ENCODE results near the gene CALD1.

The CALD1 gene

GRCh38 chr7:134788191-134788590 is 8.8 kb downstream of the CALD1 start:
- no peak for DNase-seq (ENCODE audit: low spot score)

- DNase-seq (ENCODE audit: low spot score) = no peak
These were observed 10.7 kb downstream of the CALD1 start for GRCh38 chr7:134789967-134790685.

GRCh38 chr7:134792968-134793367 is 13.5 kb downstream of the CALD1 start:
- no peak for DNase-seq (ENCODE audit: low spot score)

GRCh38 chr7:134795231-134795630 is 15.8 kb downstream of the CALD1 start:
- DNase-seq (ENCODE audit: low spot score) = no peak

GRCh38 chr7:134798155-134798554 is 18.7 kb downstream of the CALD1 start:
- no peak for DNase-seq (ENCODE audit: low spot score)

GRCh38 chr7:134799377-134799776 is 19.9 kb downstream of the CALD1 start:
- DNase-seq (ENCODE audit: low spot score) = no peak

GRCh38 chr7:134802762-134803161 is 23.3 kb downstream of the CALD1 start:
- DNase-seq (ENCODE audit: low spot score) = no peak

- no peak for DNase-seq (ENCODE audit: low spot score)
These were observed 24.9 kb downstream of the CALD1 start for GRCh38 chr7:134804351-134804750.

GRCh38 chr7:134804854-134805253 is 25.4 kb downstream of the CALD1 start:
- no peak for DNase-seq (ENCODE audit: low spot score)

- no peak for DNase-seq (ENCODE audit: low spot score)
These were observed 26.8 kb downstream of the CALD1 start for GRCh38 chr7:134806197-134806596.

GRCh38 chr7:134809616-134810015 is 30.2 kb downstream of the CALD1 start:
- no peak for DNase-seq (ENCODE audit: low spot score)

GRCh38 chr7:134811765-134812164 is 32.3 kb downstream of the CALD1 start:
- no peak for DNase-seq (ENCODE audit: low spot score)

GRCh38 chr7:134813663-134814396 is 34.4 kb downstream of the CALD1 start:
- DNase-seq (ENCODE audit: low spot score) = no peak

- DNase-seq (ENCODE audit: low spot score) = no peak
These were observed 35.4 kb downstream of the CALD1 start for GRCh38 chr7:134814730-134815364.

- no peak for DNase-seq (ENCODE audit: low spot score)
These were observed 39.3 kb downstream of the CALD1 start for GRCh38 chr7:134818613-134819345.

GRCh38 chr7:134819401-134819800 is 40.0 kb downstream of the CALD1 start:
- DNase-seq (ENCODE audit: low spot score) = no peak

- DNase-seq (ENCODE audit: low spot score) = no peak
These were observed 40.9 kb downstream of the CALD1 start for GRCh38 chr7:134820295-134820694.

- no peak for DNase-seq (ENCODE audit: low spot score)
These were observed 41.3 kb downstream of the CALD1 start for GRCh38 chr7:134820778-134821177.

GRCh38 chr7:134823400-134823799 is 44.0 kb downstream of the CALD1 start:
- no peak for DNase-seq (ENCODE audit: low spot score)

GRCh38 chr7:134825666-134826065 is 46.2 kb downstream of the CALD1 start:
- no peak for DNase-seq (ENCODE audit: low spot score)

GRCh38 chr7:134826105-134826504 is 46.7 kb downstream of the CALD1 start:
- no peak for DNase-seq (ENCODE audit: low spot score)

GRCh38 chr7:134827436-134827835 is 48.0 kb downstream of the CALD1 start:
- no peak for DNase-seq (ENCODE audit: low spot score)

Measured in CD4-positive, alpha-beta T cell treated with Interleukin-15 for 4 hours (primary cell).